GM12878 (cell line): ENCODE measurements around the gene KRTAP19-5. TPM values are rescaled to one million over a fixed set of nuclear protein-coding genes. Genes with fewer than 3 reads are reported as not detected.

Source experiments
- ATAC-seq: fragments of 200-7000 bp; cut with Tn5 transposase; 3 replicates; pipeline ENCODE4 v1.9.1; 2020; ENCODE audit warnings: mild to moderate bottlenecking, moderate library complexity
- BruUV-seq: library from RNA; stranded (reverse); fragments of 400-500 nt; replicated peaks from 2 replicates; lab custom pipeline; 2021; lab: Mats Ljungman, UMichigan
- CTCF ChIA-PET: fragments of 300-600 bp; sonication (Branson Sonifier 250); formaldehyde crosslinking; extraction: SDS; loops from one replicate; lab custom pipeline; 2021; ENCODE audit warnings: inconsistent platforms; lab: Yijun Ruan, JAX
- POLR2A ChIA-PET: fragments of 350-600 bp; formaldehyde crosslinking; extraction: SDS; loops from one replicate; lab custom pipeline; 2021; ENCODE audit warnings: inconsistent platforms; lab: Charles Lee
- RAD21 ChIA-PET: fragments of 300-600 bp; sonication (Branson Sonifier 250); formaldehyde crosslinking; loops from one replicate; lab custom pipeline; 2023; ENCODE audit warnings: antibody characterized with exemption; ENCODE audit not compliant: unreplicated experiment; lab: Charles Lee
- SMC1A ChIA-PET: fragments of 300-600 bp; sonication (Branson Sonifier 250); formaldehyde crosslinking; loops from one replicate; lab custom pipeline; 2023; ENCODE audit not compliant: unreplicated experiment, uncharacterized antibody; lab: Charles Lee
- DNase-seq: peaks from one replicate; pipeline ENCODE4 v3.0.0-alpha.2; 2011; ENCODE audit warnings: low read depth, low spot score
- FAIRE-seq: peaks from 3 replicates; lab custom pipeline; 2011; peaks lifted over from hg19 to GRCh38; lab: Jason Lieb, UNC
- H2AFZ ChIP-seq: 2 replicates; pipeline ENCODE4 v1.6.0; 2011; ENCODE audit warnings: low read depth, low read length, control low read depth; ENCODE audit not compliant: control insufficient read depth
- H3K27ac ChIP-seq: 2 replicates; pipeline ENCODE4 v1.5.1; 2011; ENCODE audit warnings: control low read depth; ENCODE audit not compliant: control insufficient read depth, insufficient read depth
- H3K27me3 ChIP-seq, 2 experiments: replicated peaks in 1 of 2; 2 replicates each; pipeline versions ENCODE4 v1.6.0 to v1.6.1; 2011; ENCODE audit warnings: low read length in 1 of 2; ENCODE audit not compliant: control insufficient read depth in 2 of 2, insufficient read depth in 2 of 2
- H3K36me3 ChIP-seq, 2 experiments: 2 replicates each; pipeline ENCODE4 v1.5.1; 2011; ENCODE audit warnings: low read length in 1 of 2; ENCODE audit not compliant: control insufficient read depth in 2 of 2, insufficient read depth in 2 of 2
- H3K4me1 ChIP-seq: 2 replicates; pipeline ENCODE4 v1.6.1; 2011; ENCODE audit warnings: mild to moderate bottlenecking, low read length, moderate library complexity, mixed read lengths; ENCODE audit not compliant: control insufficient read depth, insufficient read depth
- H3K4me2 ChIP-seq: 2 replicates; pipeline ENCODE4 v1.6.0; 2011; ENCODE audit warnings: control low read depth; ENCODE audit not compliant: control insufficient read depth, insufficient read depth
- H3K4me3 ChIP-seq: fragments of 200-600 bp; sonication (generic); 2 replicates; pipeline ENCODE4 v1.5.1; 2016
- H3K79me2 ChIP-seq: 2 replicates; pipeline ENCODE4 v1.6.0; 2011; ENCODE audit warnings: low read length; ENCODE audit not compliant: control insufficient read depth, insufficient read depth
- H3K9ac ChIP-seq: 2 replicates; pipeline ENCODE4 v1.8.0; 2011; ENCODE audit warnings: low read length, control low read depth, mixed read lengths; ENCODE audit not compliant: control insufficient read depth, insufficient read depth
- H3K9me3 ChIP-seq: replicated peaks from 3 replicates; pipeline ENCODE4 v1.5.1; 2011; ENCODE audit warnings: mild to moderate bottlenecking, low read length; ENCODE audit not compliant: control insufficient read depth, insufficient read depth
- H4K20me1 ChIP-seq: 2 replicates; pipeline ENCODE4 v1.6.0; 2011; ENCODE audit not compliant: control insufficient read depth, insufficient read depth
- CHD1 ChIP-seq: IDR thresholded peaks from 2 replicates; pipeline ENCODE4 v1.6.1; 2012; ENCODE audit warnings: low read depth, low read length, improper control_type of control experiment
- EED ChIP-seq: sonication (generic); IDR thresholded peaks from 2 replicates; pipeline ENCODE4 v1.6.1; 2016; ENCODE audit warnings: antibody characterized with exemption, low read depth
- EP300 ChIP-seq, 2 experiments: fragments of 150-350 bp in 1 of 2; IDR thresholded peaks; 2 replicates each; pipeline ENCODE4 v1.6.1; 2011 to 2012; ENCODE audit warnings: low read depth in 2 of 2, low read length in 2 of 2, borderline replicate concordance in 1 of 2, improper control_type of control experiment in 1 of 2, inconsistent platforms in 1 of 2; ENCODE audit not compliant: control insufficient read depth in 1 of 2
- IKZF2 ChIP-seq, 2 experiments: fragments of 450-650 bp; IDR thresholded peaks; 2 replicates each; pipeline ENCODE4 v1.6.1; 2017; ENCODE audit warnings: mild to moderate bottlenecking in 2 of 2, moderate library complexity in 2 of 2
- KDM1A ChIP-seq: fragments of 200-600 bp; sonication (generic); IDR thresholded peaks from 2 replicates; pipeline ENCODE4 v1.6.1; 2016; ENCODE audit warnings: borderline replicate concordance
- MYB ChIP-seq: fragments of 150-350 bp; IDR thresholded peaks from 2 replicates; pipeline ENCODE4 v1.6.1; 2014; ENCODE audit warnings: mild to moderate bottlenecking, low read depth, low read length, borderline replicate concordance
- PML ChIP-seq: IDR thresholded peaks from 2 replicates; pipeline ENCODE4 v1.6.1; 2012; ENCODE audit warnings: low read length, inconsistent platforms
- POLR2A ChIP-seq: IDR thresholded peaks from 2 replicates; pipeline ENCODE4 v1.6.1; 2011; ENCODE audit warnings: low read depth, mild to moderate bottlenecking, low read length
- SREBF1 ChIP-seq: IDR thresholded peaks from 2 replicates; pipeline ENCODE4 v1.6.1; 2012; ENCODE audit warnings: mild to moderate bottlenecking, low read length
- SRF ChIP-seq, 2 experiments: IDR thresholded peaks; 2 replicates each; pipeline ENCODE4 v1.6.1; 2011; ENCODE audit warnings: low read depth in 2 of 2, low read length in 2 of 2, mild to moderate bottlenecking in 1 of 2, moderate library complexity in 1 of 2
- TCF12 ChIP-seq: IDR thresholded peaks from 2 replicates; pipeline ENCODE4 v1.6.1; 2011; ENCODE audit warnings: low read depth, mild to moderate bottlenecking, low read length
- YBX1 ChIP-seq: fragments of 450-650 bp; IDR thresholded peaks from 2 replicates; pipeline ENCODE4 v1.6.1; 2016; ENCODE audit warnings: antibody characterized with exemption
- ZNF207 ChIP-seq: fragments of 450-650 bp; IDR thresholded peaks from 2 replicates; pipeline ENCODE4 v1.6.1; 2014; ENCODE audit warnings: antibody characterized with exemption, mild to moderate bottlenecking, borderline replicate concordance
- ZNF24 ChIP-seq: fragments of 450-650 bp; IDR thresholded peaks from 2 replicates; pipeline ENCODE4 v1.6.1; 2017; ENCODE audit warnings: antibody characterized with exemption, mild to moderate bottlenecking
- WGBS: methylation state at CpG from one replicate; pipeline ENCODE4 v1.1.6; 2016; ENCODE audit warnings: low lambda C conversion rate; ENCODE audit not compliant: insufficient replicate concordance, insufficient coverage; ENCODE audit errors: missing lambda C conversion rate; 5-methylcytosine and 5-hydroxymethylcytosine counted together
- in situ Hi-C: fragments of 300-500 bp; cut with MboI; formaldehyde crosslinking; loops from 9 replicates; pipeline ENCODE4 v1.14.3; 2018; ENCODE audit warnings: mixed read lengths
- intact Hi-C: fragments of 100-400 bp; cut with micrococcal nuclease; formaldehyde crosslinking; loops from one replicate; pipeline ENCODE4 v1.14.2; 2022; ENCODE audit not compliant: unreplicated experiment
- polyA plus RNA-seq, 11 experiments: library from polyadenylated mRNA; depleted of rRNA in 4 of 11; unstranded in 6 of 11; stranded (reverse) in 5 of 11; fragments of >200 nt; fragmentation: Nextera tagmentation in 4 of 11; fragmentation: Illumina TruSeq in 1 of 11; extraction: Ambion mirVana in 4 of 11; extraction: Trizol in 1 of 11; gene quantifications; 1 replicate in 1 of 11; 2 replicates in 10 of 11; pipeline versions ENCODE4 v1.2.1 to v1.2.3, GENCODE V29; 2011 to 2016; ENCODE audit warnings: inconsistent platforms in 2 of 11, missing spikeins in 2 of 11, low read depth in 1 of 11
- total RNA-seq, 4 experiments: library from RNA; depleted of rRNA in 3 of 4; stranded (reverse); fragments of >200 nt in 3 of 4; fragmentation: Illumina TruSeq in 1 of 4; extraction: Trizol in 1 of 4; gene quantifications; 2 replicates each; pipeline versions ENCODE4 v1.2.1 to v1.2.3, GENCODE V29; 2013 to 2021
- TF ChIP-seq, protein P1 (sequence below): fragments of 450-650 bp; IDR thresholded peaks from 2 replicates; pipeline ENCODE4 v1.6.1; 2018; ENCODE audit warnings: mild to moderate bottlenecking, low read depth, moderate library complexity; ENCODE audit not compliant: partially characterized antibody
- TF ChIP-seq, protein P2 (sequence below): fragments of 450-650 bp; formaldehyde crosslinking; IDR thresholded peaks from 2 replicates; pipeline ENCODE4 v1.4.0; 2020; ENCODE audit warnings: mild to moderate bottlenecking, moderate library complexity
- TF ChIP-seq, protein P3 (sequence below): fragments of 450-650 bp; IDR thresholded peaks from 2 replicates; pipeline ENCODE4 v1.6.1; 2017; ENCODE audit warnings: mild to moderate bottlenecking, low read depth, inconsistent platforms; ENCODE audit not compliant: poor library complexity, severe bottlenecking

Gene KRTAP19-5
- total and polyA plus RNA-seq, 10 of the 15 experiments (the other 5 are each of a cell fraction or from before 2014, with no cell fraction given), result not detected

DNA sequence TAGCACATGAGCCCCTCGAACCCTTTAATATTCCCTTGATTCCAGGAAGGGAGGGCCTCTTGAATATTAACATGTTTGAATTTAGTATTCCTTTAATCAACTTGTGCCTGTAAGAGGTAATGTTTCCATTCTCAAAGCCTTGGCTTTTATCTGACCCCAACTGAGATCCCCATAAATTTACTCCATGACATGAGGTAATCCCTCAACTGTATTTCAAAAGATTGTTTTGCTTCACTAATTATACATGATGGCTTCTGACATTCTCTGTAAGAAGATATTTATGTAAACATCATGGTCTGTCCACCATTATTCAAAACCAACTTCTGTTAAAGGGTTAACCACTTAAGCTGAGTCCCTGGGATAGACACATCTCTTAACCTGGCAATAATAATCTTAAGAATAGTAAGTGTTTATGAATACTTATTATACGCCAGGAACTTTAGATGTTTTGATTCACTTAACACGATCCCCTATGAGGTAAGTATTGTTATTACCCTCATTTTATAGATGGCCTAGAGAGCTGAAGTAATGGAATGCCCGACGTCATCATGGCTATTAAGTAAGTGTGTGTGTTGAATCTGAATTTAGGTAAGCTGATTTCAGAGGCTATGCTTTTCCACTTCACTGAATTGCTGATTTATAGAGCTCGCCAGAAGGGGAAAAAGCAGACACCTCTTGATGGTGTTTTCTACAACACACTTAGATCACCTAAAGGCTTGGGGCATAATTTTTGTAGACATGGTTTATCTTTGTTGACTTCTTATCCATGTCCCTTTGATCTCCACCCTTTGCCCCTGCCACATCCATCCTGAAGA, 32.8 kb downstream of the KRTAP19-5 start:
- 13% methylated on average over 6 of the region's 6 CpGs for WGBS
- Histone ChIP-seq H4K20me1 (no peaks in the 10 kb centered on the region), H2AFZ (no peak overlapping the region), H3K4me1 (no peaks in the 10 kb centered on the region), H3K4me3 (no peak overlapping the region), H3K4me2 (no peak overlapping the region), H3K27me3 (no peaks in the 10 kb centered on the region), H3K79me2 (no peaks in the 10 kb centered on the region), H3K36me3 (no peaks in the 10 kb centered on the region), H3K9me3 (no peaks in the 10 kb centered on the region), H3K9ac (no peak overlapping the region), H3K27ac (no peak overlapping the region)
- SMC1A ChIA-PET, result no interaction called here
- RAD21 ChIA-PET, result no interaction called here
- no peak for DNase-seq
- intact Hi-C loops (no loop called here), in situ Hi-C loops (no loop called here)
- POLR2A ChIA-PET, result no interaction called here
- CTCF ChIA-PET, result no interaction called here
- BruUV-seq, result no TSS peak
- ATAC-seq, result no peak
- FAIRE-seq, result no peak
- TF ChIP-seq, protein P1, sequence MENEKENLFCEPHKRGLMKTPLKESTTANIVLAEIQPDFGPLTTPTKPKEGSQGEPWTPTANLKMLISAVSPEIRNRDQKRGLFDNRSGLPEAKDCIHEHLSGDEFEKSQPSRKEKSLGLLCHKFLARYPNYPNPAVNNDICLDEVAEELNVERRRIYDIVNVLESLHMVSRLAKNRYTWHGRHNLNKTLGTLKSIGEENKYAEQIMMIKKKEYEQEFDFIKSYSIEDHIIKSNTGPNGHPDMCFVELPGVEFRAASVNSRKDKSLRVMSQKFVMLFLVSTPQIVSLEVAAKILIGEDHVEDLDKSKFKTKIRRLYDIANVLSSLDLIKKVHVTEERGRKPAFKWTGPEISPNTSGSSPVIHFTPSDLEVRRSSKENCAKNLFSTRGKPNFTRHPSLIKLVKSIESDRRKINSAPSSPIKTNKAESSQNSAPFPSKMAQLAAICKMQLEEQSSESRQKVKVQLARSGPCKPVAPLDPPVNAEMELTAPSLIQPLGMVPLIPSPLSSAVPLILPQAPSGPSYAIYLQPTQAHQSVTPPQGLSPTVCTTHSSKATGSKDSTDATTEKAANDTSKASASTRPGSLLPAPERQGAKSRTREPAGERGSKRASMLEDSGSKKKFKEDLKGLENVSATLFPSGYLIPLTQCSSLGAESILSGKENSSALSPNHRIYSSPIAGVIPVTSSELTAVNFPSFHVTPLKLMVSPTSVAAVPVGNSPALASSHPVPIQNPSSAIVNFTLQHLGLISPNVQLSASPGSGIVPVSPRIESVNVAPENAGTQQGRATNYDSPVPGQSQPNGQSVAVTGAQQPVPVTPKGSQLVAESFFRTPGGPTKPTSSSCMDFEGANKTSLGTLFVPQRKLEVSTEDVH, result no peak
- TF ChIP-seq CHD1 (no peak), MYB (no peak), POLR2A (no peak), YBX1 (no peak), EED (no peak), EP300 (IDR thresholded peaks at IDR 0.05; ENCODE audit: borderline replicate concordance in 1 of 2, control insufficient read depth in 1 of 2, low read depth in 2 of 2, low read length in 2 of 2) (no peak), KDM1A (no peak), PML (no peak), IKZF2 (IDR thresholded peaks at IDR 0.05) (no peak), ZNF207 (no peak), TCF12 (no peak), SRF (IDR thresholded peaks at IDR 0.05; ENCODE audit: low read depth in 2 of 2, low read length in 2 of 2) (no peak), SREBF1 (no peak), ZNF24 (no peak)
- TF ChIP-seq, protein P2, sequence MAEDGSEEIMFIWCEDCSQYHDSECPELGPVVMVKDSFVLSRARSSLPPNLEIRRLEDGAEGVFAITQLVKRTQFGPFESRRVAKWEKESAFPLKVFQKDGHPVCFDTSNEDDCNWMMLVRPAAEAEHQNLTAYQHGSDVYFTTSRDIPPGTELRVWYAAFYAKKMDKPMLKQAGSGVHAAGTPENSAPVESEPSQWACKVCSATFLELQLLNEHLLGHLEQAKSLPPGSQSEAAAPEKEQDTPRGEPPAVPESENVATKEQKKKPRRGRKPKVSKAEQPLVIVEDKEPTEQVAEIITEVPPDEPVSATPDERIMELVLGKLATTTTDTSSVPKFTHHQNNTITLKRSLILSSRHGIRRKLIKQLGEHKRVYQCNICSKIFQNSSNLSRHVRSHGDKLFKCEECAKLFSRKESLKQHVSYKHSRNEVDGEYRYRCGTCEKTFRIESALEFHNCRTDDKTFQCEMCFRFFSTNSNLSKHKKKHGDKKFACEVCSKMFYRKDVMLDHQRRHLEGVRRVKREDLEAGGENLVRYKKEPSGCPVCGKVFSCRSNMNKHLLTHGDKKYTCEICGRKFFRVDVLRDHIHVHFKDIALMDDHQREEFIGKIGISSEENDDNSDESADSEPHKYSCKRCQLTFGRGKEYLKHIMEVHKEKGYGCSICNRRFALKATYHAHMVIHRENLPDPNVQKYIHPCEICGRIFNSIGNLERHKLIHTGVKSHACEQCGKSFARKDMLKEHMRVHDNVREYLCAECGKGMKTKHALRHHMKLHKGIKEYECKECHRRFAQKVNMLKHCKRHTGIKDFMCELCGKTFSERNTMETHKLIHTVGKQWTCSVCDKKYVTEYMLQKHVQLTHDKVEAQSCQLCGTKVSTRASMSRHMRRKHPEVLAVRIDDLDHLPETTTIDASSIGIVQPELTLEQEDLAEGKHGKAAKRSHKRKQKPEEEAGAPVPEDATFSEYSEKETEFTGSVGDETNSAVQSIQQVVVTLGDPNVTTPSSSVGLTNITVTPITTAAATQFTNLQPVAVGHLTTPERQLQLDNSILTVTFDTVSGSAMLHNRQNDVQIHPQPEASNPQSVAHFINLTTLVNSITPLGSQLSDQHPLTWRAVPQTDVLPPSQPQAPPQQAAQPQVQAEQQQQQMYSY (CRISPR knock-in tag), result no peak
- TF ChIP-seq, protein P3, sequence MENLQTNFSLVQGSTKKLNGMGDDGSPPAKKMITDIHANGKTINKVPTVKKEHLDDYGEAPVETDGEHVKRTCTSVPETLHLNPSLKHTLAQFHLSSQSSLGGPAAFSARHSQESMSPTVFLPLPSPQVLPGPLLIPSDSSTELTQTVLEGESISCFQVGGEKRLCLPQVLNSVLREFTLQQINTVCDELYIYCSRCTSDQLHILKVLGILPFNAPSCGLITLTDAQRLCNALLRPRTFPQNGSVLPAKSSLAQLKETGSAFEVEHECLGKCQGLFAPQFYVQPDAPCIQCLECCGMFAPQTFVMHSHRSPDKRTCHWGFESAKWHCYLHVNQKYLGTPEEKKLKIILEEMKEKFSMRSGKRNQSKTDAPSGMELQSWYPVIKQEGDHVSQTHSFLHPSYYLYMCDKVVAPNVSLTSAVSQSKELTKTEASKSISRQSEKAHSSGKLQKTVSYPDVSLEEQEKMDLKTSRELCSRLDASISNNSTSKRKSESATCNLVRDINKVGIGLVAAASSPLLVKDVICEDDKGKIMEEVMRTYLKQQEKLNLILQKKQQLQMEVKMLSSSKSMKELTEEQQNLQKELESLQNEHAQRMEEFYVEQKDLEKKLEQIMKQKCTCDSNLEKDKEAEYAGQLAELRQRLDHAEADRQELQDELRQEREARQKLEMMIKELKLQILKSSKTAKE, result no peak
